SHP77 treated with DMSO at 0.1 percent for 48 hours (cell line): ENCODE measurements around the gene EP400.
A peak's percentile ranks its signal among the peaks of the same experiment; 100 is the strongest.

Experiments
- DNase-seq: peaks from one replicate; lab custom pipeline; 2025; lab: John Stamatoyannopoulos, UW

The EP400 gene

DNA sequence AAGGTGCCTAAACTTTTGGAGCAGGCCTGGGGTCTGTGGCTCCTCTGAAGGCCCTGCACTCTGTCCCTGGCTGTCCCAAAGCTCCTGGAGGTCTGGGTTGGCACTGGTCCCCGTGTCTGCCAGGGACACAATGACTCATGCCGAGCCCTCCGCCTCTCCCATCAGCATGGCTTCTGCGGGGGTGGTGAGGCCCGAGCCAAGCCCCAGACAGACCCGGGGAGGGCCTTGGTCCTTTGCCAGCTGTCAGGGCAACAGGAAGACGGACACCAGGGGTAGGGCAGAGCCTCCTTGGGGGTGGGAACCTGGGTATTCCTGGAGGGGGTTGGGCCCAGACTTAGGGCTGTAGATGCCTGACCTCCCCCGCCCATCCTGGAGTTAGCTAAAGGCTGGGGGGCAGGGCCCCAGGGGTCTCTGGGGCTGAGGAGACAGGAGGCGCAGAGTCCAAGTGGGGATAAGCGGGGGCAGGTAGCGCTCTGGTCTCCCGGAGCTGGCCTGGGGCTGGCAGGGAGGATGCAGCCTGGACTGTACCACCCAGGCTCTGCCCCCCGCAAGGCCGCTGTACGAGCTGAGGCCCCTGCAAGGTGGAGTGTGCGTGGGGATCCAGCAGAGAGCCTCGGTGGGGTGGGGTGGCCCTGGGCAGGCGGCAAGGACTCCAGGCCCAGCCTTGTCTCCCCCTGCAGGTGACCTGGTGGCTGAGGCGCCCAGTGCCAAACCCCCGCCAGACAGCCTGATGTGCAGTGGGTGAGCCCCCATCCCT, 37.0 kb upstream of the EP400 start:
- DNase-seq = peak; percentile 42

DNA sequence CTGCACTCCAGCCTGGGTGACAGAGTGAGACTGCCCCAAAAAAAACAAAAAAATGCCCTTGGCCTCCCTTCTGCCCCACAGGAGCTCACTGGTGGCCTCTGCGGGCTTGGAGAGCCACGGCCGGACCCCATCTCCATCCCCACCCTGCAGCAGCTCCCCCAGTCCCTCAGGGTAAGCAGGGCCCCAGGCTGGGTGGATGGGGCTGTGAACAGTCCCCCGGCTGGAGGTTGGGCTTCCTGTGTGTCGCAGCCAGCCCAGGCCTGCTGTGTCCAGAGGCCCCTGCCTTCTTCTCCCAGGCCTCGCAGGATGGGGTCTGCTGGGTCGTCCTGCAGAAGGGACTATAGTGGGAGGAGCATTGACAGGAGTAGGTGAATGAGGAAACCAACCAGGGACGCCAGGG, 36.1 kb upstream of the EP400 start:
- DNase-seq = no peak

DNA sequence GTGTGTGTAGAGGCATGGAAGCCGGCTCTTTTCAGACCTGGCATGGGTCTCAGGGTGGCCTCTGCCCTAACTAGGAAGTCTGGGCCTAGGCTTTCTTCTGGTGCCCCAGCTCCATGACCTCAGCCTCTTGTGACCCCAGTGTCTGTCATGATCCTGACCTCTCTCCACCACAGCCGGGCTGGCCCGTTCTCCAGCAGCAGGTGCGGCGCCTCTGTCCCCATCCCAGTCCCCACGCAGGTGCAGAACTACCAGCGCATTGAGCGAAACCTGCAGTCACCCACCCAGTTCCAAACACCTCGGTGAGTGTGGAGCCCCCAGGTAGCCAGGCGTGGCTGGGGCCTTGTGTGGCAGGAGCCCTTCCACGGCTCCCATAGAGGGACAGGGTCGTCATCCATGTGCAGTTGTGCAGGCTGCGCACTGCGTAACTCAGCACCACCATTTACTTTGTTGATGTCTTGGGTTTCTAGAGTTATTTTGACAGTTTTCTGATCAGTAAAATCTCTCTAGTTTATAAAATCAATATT, 35.5 kb upstream of the EP400 start:
- DNase-seq = no peak

DNA sequence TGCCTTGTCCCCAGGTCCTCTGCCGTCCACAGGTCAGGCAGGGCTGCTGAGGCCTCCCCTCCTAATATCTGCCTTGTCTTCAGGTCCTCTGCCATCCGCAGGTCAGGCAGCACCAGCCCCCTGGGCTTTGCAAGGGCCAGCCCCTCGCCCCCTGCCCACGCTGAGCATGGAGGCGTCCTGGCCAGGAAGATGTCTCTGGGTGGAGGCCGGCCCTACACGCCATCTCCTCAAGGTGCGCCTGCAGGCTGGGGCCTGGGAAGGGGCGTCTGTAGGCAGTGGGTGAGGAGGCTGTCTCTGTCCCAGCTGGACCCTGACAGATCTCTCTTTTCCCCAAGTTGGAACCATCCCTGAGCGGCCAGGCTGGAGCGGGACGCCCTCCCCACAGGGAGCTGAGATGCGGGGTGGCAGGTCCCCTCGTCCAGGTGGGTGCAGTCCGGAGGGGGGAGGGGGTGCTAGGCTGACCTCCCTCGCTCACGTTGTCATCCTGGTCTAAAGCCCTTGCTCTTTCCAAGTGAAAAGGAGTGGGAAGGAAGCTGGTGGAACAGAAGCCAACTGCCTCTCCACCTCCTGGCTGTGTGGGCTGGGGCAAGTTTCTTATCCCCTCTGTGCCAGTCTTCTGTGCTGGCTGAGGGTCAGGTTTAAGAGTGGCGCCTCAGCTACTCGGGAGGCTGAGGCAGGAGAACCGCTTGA, 34.6 kb upstream of the EP400 start:
- no peak for DNase-seq

DNA sequence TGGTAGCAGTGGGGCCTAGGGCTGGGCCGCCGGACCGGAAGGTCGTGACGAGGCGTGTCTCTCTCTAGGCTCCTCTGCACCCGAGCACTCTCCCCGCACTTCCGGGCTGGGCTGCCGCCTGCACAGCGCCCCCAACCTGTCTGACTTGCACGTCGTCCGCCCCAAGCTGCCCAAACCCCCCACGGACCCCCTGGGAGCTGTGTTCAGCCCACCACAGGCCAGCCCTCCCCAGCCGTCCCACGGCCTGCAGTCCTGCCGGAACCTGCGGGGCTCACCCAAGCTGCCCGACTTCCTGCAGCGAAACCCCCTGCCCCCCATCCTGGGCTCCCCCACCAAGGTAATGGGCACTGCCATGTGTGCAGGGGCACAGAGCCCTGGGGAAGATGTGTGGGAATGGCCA, 33.9 kb upstream of the EP400 start:
- DNase-seq = no peak

- DNase-seq = no peak
Observed at GRCh38 chr12:131916306-131917138, 33.2 kb upstream of the EP400 start.

- no peak for DNase-seq
Observed at GRCh38 chr12:131917139-131917710, 32.5 kb upstream of the EP400 start.

DNA sequence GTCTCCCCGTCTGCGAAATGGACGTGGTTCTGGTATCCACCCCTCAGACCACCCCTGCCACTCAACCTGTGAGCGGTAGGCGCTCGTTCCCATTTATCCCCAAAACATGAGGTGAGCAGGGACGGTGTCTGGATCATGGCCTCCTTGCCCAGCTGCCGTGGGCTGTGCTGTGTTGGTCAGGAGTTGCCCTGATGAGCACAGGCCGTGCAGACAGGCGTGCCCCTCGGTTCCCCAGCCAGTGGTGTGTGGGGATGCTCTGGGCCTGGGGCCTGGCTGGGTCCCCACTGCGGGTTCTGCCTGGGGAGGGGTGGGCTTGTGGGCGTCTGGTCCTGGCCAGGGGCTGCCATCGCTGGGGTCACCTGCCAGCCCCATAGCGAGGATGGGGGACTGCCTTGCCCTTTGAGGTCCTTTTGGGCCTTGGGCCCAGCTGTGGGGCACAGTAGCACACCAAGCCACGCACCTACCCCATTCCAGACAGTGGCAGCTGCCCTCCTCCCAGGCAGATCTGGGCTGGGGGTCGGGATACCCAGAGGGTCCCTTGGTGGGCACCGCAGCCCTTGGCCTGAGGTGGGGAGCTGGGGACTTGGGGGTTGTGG, 31.9 kb upstream of the EP400 start:
- DNase-seq = no peak

DNA sequence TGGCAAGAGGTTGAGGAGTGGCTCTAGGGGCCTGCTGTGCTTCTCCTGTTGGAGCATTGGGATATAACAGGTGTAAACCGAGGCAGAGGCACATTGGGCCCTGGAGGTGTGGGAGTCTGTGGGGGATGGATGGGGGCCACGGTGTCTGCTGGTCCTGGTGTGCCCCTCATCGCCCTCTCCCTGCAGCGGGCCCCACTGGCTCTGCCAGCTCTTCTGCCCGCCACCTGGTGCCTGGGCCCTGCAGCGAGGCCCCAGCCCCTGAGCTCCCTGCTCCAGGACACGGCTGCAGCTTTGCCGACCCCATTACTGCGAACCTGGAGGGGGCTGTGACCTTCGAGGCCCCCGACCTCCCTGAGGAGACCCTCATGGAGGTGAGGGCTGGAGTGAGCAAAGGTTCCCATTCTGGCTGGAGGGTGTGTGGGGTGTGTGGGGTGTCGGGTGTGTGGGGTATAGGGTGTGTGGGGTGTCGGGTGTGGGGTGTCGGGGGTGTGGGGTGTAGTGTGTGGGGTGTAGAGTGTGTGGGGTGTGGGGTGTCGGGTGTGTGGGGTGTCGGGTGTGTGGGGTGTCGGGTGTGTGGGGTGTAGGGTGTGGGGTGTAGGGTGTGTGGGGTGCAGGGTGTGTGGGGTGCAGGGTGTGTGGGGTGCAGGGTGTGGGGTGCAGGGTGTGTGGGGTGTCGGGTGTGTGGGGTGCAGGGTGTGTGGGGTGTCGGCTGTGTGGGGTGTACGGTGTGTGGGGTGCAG, 31.3 kb upstream of the EP400 start:
- DNase-seq = no peak

GRCh38 chr12:131919051-131919347, 30.7 kb upstream of the EP400 start:
- DNase-seq = no peak

GRCh38 chr12:131919366-131920156, 30.2 kb upstream of the EP400 start:
- no peak for DNase-seq

GRCh38 chr12:131920157-131920508, 29.6 kb upstream of the EP400 start:
- DNase-seq = no peak

DNA sequence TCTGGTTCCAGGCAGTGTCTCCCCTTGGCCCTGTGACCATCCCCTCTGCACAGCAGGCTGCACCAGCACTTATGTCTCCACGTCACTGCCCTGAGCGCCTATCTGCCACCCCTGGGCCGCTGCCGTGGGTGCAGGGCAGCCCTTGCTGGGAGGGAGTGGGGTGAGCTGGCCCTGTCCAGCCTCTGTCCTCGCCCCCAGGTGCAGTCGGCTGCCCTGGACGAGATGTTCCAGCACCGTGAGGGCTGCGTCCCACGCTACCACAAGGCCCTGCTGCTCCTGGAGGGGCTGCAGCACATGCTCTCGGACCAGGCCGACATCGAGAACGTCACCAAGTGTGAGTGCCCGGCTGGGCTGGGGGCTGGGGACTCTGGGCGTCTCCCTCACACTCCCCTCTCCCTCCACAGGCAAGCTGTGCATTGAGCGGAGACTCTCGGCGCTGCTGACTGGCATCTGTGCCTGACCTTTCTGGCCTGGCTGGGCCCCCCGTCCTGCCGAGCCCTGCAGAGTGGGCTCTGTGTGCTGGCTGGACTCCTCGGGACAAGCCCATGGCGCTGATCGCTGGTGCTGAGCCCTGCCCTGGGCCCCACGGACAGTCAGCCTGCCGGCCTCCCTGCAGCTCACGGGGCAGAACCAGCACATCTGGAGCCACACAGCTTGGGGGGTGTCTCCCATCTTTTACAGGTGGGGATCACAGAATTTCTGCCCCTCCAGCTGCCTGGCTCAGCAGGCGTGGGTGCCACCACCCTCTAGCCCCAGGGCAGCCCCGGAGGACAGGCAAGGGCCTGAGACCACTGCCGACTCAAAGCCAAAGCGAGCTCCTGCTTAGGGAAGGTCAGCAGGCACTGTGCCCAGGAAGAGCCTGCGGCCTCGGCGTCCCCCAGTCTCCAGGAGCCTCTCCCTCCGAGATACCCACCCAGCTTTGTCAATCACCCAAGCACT, 28.6 kb upstream of the EP400 start:
- DNase-seq = no peak

DNA sequence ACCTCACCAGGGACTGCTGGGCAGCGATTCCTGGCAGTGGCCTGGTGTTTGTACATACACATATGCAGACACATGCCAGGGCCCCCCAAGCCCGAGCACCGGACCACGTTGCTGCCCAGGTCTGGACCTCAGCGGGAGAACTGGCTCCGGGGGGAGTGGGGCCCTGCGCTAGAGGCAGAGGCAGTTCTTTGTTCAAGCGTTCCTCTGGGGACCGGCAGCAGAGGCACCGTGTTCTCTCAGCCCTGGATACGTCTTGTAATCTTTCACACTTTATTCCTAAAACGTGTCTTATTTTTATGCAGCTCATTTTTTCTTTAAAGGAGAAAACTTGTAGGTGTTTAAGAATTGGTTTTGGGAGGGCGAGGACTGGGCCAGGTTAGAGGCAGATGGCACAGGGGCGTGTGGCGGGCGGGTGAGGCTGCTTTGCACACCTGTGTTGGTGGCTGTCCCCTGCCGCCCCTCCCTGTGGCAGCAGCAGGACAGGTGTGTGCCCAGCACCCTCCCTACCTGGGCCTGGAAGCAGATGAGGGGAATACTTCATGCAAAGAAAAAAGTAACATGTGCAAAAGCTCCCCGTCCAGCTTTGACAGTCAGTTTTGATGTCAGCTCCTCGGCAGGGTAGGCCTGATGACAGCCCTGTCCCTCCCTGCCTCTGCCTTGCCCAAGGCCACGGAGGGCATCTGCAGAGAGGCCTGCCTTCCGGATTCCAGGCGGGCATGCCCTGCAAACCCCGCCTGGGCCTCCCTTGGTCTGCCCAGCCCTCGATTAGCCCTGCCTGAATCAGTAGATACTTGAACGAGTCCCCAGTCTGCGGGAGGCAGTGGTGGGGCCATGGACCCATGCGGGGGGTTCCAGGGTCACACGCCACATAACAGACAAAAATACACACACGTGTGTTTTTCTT, 27.6 kb upstream of the EP400 start:
- DNase-seq = no peak

DNA sequence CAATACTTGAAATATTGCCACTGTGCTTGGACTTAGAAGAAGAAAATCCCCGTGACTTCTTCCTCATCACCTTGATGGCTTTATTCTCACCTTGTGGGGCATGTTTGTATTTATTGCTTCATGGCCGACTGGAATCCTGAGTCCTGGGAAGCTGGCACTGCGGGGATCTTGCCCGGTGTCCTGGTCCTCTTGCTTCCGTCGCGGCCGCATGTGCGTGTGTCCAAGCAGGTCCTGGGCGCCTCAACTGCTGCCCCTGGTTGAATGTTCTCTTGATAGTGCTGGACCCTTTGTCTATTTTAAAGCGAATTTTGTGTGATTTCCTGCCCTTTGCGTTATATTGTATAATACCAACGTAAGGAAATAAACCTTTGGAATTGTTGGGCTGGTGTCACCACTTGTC, 27.0 kb upstream of the EP400 start:
- no peak for DNase-seq

DNA sequence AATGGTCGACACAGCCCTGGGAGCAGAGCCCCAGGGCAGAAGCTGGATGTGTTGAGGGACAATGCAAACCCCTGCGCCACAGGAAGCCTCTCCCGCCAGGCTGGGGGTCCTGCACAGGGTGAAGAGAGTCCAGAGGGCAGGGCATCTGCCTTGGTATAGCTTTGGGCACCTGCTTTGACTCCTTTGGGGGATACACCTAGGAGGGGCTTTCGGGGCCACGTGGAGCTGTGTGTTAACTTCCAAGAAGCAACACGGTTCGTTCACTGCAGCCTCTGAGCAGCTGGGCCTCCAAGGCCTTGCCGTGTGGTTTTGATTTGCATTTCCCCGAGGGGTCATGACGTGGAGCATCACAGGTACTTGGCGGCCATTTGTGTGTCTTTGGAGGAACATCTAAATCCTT, 26.5 kb upstream of the EP400 start:
- DNase-seq = no peak

GRCh38 chr12:131927110-131928079, 22.3 kb upstream of the EP400 start:
- DNase-seq = no peak
